GM18498 (cell line): Measurements from ENCODE around the gene GYPE.
"Not testable (repeated sequence)": the region's sequence is repeated elsewhere in the genome, so short reads cannot be mapped to it uniquely, and the experiment has no call there.

Source experiments
- ATAC-seq: cut with Tn5 transposase; IDR thresholded peaks from one replicate; pipeline ENCODE4 v1.9.1; 2021; ENCODE audit warnings: mild to moderate bottlenecking, moderate library complexity; ENCODE audit not compliant: unreplicated experiment

Gene GYPE

GRCh38 chr4:143870523-143871268, 34.7 kb downstream of the GYPE start:
- ATAC-seq = not testable (repeated sequence)

GRCh38 chr4:143869925-143870324, 35.4 kb downstream of the GYPE start:
- not testable (repeated sequence) for ATAC-seq

GRCh38 chr4:143862716-143863115, 42.6 kb downstream of the GYPE start:
- ATAC-seq = not testable (repeated sequence)

GRCh38 chr4:143858456-143858855, 46.9 kb downstream of the GYPE start:
- no peak for ATAC-seq

- ATAC-seq = not testable (repeated sequence)
These were observed 47.7 kb downstream of the GYPE start for GRCh38 chr4:143857391-143858336.

GRCh38 chr4:143856017-143856557, 49.3 kb downstream of the GYPE start:
- ATAC-seq = not testable (repeated sequence)

- not testable (repeated sequence) for ATAC-seq
These were observed 50.7 kb downstream of the GYPE start for GRCh38 chr4:143854645-143855044.

GRCh38 chr4:143849296-143849695, 56.1 kb downstream of the GYPE start:
- not testable (repeated sequence) for ATAC-seq

GRCh38 chr4:143843506-143843832, 61.9 kb downstream of the GYPE start:
- not testable (repeated sequence) for ATAC-seq

GRCh38 chr4:143842624-143843505, 62.5 kb downstream of the GYPE start:
- ATAC-seq = not testable (repeated sequence)

- ATAC-seq = not testable (repeated sequence)
These were observed 65.9 kb downstream of the GYPE start for GRCh38 chr4:143839413-143839812.

- ATAC-seq = not testable (repeated sequence)
These were observed 71.2 kb downstream of the GYPE start for GRCh38 chr4:143834196-143834595.

- not testable (repeated sequence) for ATAC-seq
These were observed 71.7 kb downstream of the GYPE start for GRCh38 chr4:143833676-143834075.

GRCh38 chr4:143830576-143830975, 74.8 kb downstream of the GYPE start:
- ATAC-seq = not testable (repeated sequence)

GRCh38 chr4:143829239-143829620, 76.1 kb downstream of the GYPE start:
- ATAC-seq = not testable (repeated sequence)
